Renal cortical epithelial cell (primary cell): Measurements from ENCODE around the gene FAM114A2. TPM values are rescaled to one million over a fixed set of nuclear protein-coding genes. Genes with fewer than 3 reads are reported as not detected.
"Not testable (repeated sequence)": the region's sequence is repeated elsewhere in the genome, so short reads cannot be mapped to it uniquely, and the experiment has no call there.

Experiments
- DNase-seq: peaks from one replicate; pipeline ENCODE4 v3.0.0-alpha.2; 2011; ENCODE audit warnings: low read depth
- total RNA-seq: library from RNA; depleted of rRNA; stranded (reverse); fragments of >200 nt; gene quantifications from 2 replicates; pipeline ENCODE4 v1.2.3, GENCODE V29; 2014

FAM114A2 gene
- total RNA-seq: 27.3 and 38.4 TPM in 2 replicates

- DNase-seq: peak; percentile 74
These were observed at the start of gene FAM114A2, which contains the start of gene MFAP3 for GRCh38 chr5:154038707-154039457. FAM114A2 (minus strand) TSS chr5:154038910; CDS start chr5:154034953, 3,957 bp downstream. MFAP3 (plus strand) TSS chr5:154038967; CDS start chr5:154049723, 10,756 bp downstream.

GRCh38 chr5:154087260-154087659 is 48.5 kb upstream of the FAM114A2 start:
- DNase-seq: peak; percentile 90

- no peak for DNase-seq
These were observed 47.9 kb upstream of the FAM114A2 start for GRCh38 chr5:154086641-154087040.

- no peak for DNase-seq
These were observed 47.4 kb upstream of the FAM114A2 start for GRCh38 chr5:154086146-154086545.

GRCh38 chr5:154084062-154084639 is 45.4 kb upstream of the FAM114A2 start:
- no peak for DNase-seq

GRCh38 chr5:154081246-154081645 is 42.5 kb upstream of the FAM114A2 start:
- DNase-seq: no peak

- DNase-seq: no peak
These were observed 39.6 kb upstream of the FAM114A2 start for GRCh38 chr5:154078272-154078671.

GRCh38 chr5:154077696-154078095 is 39.0 kb upstream of the FAM114A2 start:
- DNase-seq: peak; percentile 89

- no peak for DNase-seq
These were observed 37.7 kb upstream of the FAM114A2 start for GRCh38 chr5:154076240-154076922.

- DNase-seq: peak; percentile 57
These were observed 33.9 kb upstream of the FAM114A2 start for GRCh38 chr5:154072414-154073171.

GRCh38 chr5:154071799-154072413 is 33.2 kb upstream of the FAM114A2 start:
- no peak for DNase-seq

- not testable (repeated sequence) for DNase-seq
These were observed 31.1 kb upstream of the FAM114A2 start for GRCh38 chr5:154069854-154070253.

- DNase-seq: no peak
These were observed 27.3 kb upstream of the FAM114A2 start for GRCh38 chr5:154065971-154066370.

- DNase-seq: no peak
These were observed 24.7 kb upstream of the FAM114A2 start for GRCh38 chr5:154063372-154063771.

- DNase-seq: no peak
These were observed 21.9 kb upstream of the FAM114A2 start for GRCh38 chr5:154060606-154061005.

- no peak for DNase-seq
These were observed 20.9 kb upstream of the FAM114A2 start for GRCh38 chr5:154059583-154059982.

- no peak for DNase-seq
These were observed 20.3 kb upstream of the FAM114A2 start for GRCh38 chr5:154059039-154059430.

- DNase-seq: peak; percentile 77
These were observed 19.6 kb upstream of the FAM114A2 start for GRCh38 chr5:154058055-154059038.

- no peak for DNase-seq
These were observed 16.5 kb upstream of the FAM114A2 start for GRCh38 chr5:154055201-154055600.

- no peak for DNase-seq
These were observed 14.8 kb upstream of the FAM114A2 start for GRCh38 chr5:154053468-154053867.
